ENCODE measurements around the gene MIF4GD. TPM values are rescaled to one million over a fixed set of nuclear protein-coding genes. Genes with fewer than 3 reads are reported as not detected.

The MIF4GD gene
- total RNA-seq, 1 experiment from 2014 or later: 13.1 TPM

DNA sequence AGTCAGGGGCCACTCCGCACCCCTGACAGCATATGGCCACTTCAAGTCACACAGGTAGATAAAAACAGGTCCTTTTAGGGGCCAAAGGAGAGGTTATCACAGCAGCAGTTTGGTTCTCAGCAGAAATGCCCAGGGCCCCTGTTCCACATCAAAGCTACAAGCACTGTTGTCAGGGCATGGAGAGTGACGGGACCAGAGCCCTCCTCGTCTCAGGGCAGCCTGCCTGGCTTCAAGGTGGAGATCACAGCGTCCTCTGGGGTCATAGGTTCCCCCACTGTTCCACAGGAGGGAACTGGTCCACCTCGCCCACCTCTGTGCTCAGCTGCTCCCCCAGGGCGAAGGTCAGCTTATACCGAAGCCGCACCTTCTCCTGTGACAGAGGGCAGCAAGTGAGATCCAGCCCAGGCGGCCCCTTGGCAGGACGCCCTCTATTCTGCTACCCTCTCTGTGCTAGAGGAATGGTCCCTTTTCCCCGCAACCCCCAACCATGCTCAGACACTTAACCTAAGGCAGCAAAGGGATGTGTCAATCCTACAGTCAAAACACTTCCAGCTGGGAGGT lies 32.9 kb downstream of the MIF4GD start:
- DNase-seq (ENCODE audit: low read depth): no peak

- DNase-seq (ENCODE audit: low read depth): no peak
These were observed 33.7 kb downstream of the MIF4GD start for GRCh38 chr17:75237100-75238014.

DNA sequence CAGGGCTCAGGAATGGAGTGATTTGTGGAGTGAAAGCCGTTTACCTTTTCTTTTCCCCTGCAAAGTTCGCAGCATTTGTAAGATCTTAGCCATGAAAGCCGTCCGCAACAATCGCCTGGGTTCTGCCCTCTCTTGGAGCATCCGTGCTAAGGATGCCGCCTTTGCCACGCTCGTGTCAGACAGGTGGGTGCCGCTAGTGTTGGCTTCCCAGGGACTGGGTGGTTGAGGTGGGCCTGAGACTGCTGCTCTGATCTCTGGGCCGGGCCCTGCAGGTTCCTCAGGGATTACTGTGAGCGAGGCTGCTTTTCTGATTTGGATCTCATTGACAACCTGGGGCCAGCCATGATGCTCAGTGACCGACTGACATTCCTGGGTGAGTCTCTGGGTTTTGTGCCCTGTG lies 38.2 kb downstream of the MIF4GD start:
- no peak for DNase-seq (ENCODE audit: low read depth)

DNA sequence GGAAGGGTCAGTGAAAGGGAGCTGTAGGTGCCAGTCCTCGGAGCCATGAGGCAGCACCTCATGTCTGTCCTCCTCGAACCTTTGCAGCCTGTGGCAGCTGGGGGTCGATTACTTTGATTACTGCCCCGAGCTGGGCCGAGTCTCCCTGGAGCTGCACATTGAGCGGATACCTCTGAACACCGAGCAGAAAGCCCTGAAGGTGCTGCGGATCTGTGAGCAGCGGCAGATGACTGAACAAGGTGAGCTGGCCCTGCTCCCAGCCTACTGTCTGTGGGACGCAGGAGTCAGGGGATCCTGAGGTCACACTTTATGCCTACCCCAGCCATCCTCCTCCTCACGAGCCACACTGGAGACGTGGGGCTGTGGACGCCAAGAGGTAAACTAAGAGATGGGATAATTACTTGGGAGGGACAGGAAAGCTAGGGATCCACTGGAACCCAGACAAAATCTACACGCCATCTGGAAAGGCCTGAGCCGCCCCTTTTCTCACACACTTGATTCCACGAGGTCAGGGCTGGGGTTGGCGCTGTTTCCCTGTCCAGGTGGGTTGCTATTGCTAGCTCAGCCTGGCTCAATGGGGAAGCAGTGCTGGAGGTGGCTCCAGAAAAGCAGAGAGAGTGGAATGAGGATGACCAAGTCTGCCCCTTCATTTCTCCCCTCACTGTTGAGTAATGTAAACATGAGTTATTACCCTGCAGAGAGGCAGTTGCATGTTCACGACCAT lies 39.1 kb downstream of the MIF4GD start:
- no peak for DNase-seq (ENCODE audit: low read depth)

GRCh38 chr17:75231071-75231470 lies 40.0 kb downstream of the MIF4GD start:
- no peak for DNase-seq (ENCODE audit: low read depth)

GRCh38 chr17:75228847-75229246 lies 42.2 kb downstream of the MIF4GD start:
- DNase-seq (ENCODE audit: low read depth): no peak

GRCh38 chr17:75228305-75228704 lies 42.7 kb downstream of the MIF4GD start:
- no peak for DNase-seq (ENCODE audit: low read depth)

GRCh38 chr17:75227729-75228128 lies 43.3 kb downstream of the MIF4GD start:
- no peak for DNase-seq (ENCODE audit: low read depth)

GRCh38 chr17:75225016-75225415 lies 46.0 kb downstream of the MIF4GD start:
- DNase-seq (ENCODE audit: low read depth): no peak

GRCh38 chr17:75219815-75220214 lies 51.2 kb downstream of the MIF4GD start:
- DNase-seq (ENCODE audit: low read depth): no peak

DNA sequence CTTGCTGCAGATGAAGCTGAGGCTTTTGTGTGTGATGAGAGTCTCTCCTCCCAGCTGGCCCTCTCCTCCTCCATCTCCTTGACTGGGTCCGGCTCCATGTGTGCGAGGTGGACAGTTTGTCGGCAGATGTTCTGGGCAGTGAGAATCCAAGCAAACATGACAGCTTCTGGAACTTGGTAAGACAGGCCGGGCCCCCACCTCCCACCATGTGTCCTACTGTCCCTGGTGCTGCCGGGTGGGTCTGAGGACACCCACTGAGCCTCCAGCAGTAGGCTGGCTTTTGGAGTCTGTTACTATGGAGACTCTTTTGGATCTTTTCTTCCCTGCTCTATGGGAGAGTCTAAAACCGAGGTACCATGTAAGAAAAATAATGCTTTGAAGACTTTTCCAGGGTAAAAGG lies 52.9 kb downstream of the MIF4GD start:
- DNase-seq (ENCODE audit: low read depth): no peak

Other genes with a start within 250 kb of the MIF4GD start
- gene ATP5PD, start 224.3 kb downstream of the MIF4GD start, total RNA-seq (2014; rRNA removed; shearing (Covaris generic)): 259 and 270 TPM in 2 replicates
- 17.2 and 18.6 TPM in 2 replicates for gene KCTD2, start 224.0 kb downstream of the MIF4GD start, total RNA-seq (2014; rRNA removed; shearing (Covaris generic))
- not detected in 2 replicates for gene SLC16A5, start 183.3 kb downstream of the MIF4GD start, total RNA-seq (2014; rRNA removed; shearing (Covaris generic))
- 8.0 and 8.2 TPM in 2 replicates for gene ARMC7, start 161.3 kb downstream of the MIF4GD start, total RNA-seq (2014; rRNA removed; shearing (Covaris generic))
- gene NT5C, start 139.5 kb downstream of the MIF4GD start, total RNA-seq (2014; rRNA removed; shearing (Covaris generic)): 150 and 161 TPM in 2 replicates
- 260 and 308 TPM in 2 replicates for gene JPT1, start 116.7 kb downstream of the MIF4GD start, total RNA-seq (2014; rRNA removed; shearing (Covaris generic))
- gene SUMO2, start 88.3 kb downstream of the MIF4GD start, total RNA-seq (2014; rRNA removed; shearing (Covaris generic)): 314 and 319 TPM in 2 replicates
- gene NUP85, start 65.6 kb downstream of the MIF4GD start, total RNA-seq (2014; rRNA removed; shearing (Covaris generic)): 45.1 and 45.6 TPM in 2 replicates
- gene GGA3, start 9.6 kb downstream of the MIF4GD start, total RNA-seq (2014; rRNA removed; shearing (Covaris generic)): 14.9 and 15.4 TPM in 2 replicates
- 123 and 139 TPM in 2 replicates for gene MRPS7, start 9.4 kb downstream of the MIF4GD start, total RNA-seq (2014; rRNA removed; shearing (Covaris generic))
- 31.1 and 32.0 TPM in 2 replicates for gene SLC25A19, start 18.2 kb upstream of the MIF4GD start, total RNA-seq (2014; rRNA removed; shearing (Covaris generic))
- 106 and 134 TPM in 2 replicates for gene GRB2, start 134.4 kb upstream of the MIF4GD start, total RNA-seq (2014; rRNA removed; shearing (Covaris generic))
- 22.8 and 24.0 TPM in 2 replicates for gene TMEM94, start 185.4 kb upstream of the MIF4GD start, total RNA-seq (2014; rRNA removed; shearing (Covaris generic))
- 6.7 and 7.4 TPM in 2 replicates for gene CASKIN2, start 244.3 kb upstream of the MIF4GD start, total RNA-seq (2014; rRNA removed; shearing (Covaris generic))
- gene TSEN54, start 245.3 kb upstream of the MIF4GD start, total RNA-seq (2014; rRNA removed; shearing (Covaris generic)): 35.9 and 38.8 TPM in 2 replicates